Measurements from ENCODE around the gene SPATA13. TPM values are rescaled to one million over a fixed set of nuclear protein-coding genes. Genes with fewer than 3 reads are reported as not detected.
"Not testable (repeated sequence)": the region's sequence is repeated elsewhere in the genome, so short reads cannot be mapped to it uniquely, and the experiment has no call there.

Gene SPATA13
- total RNA-seq, 1 experiment from 2014 or later, result 10.0 TPM

GRCh38 chr13:24307211-24308067 lies 146.9 kb downstream of the SPATA13 start:
- in situ Hi-C loops (cut with HindIII; ENCODE audit: low pct_unique_long_range_greater_than_20kb, low sequenced_read_pairs), result no loop called here
- no peak for DNase-seq (ENCODE audit: low read depth)

- in situ Hi-C loops (cut with HindIII; ENCODE audit: low pct_unique_long_range_greater_than_20kb, low sequenced_read_pairs), result no loop called here
- no peak for DNase-seq (ENCODE audit: low read depth)
Measured at GRCh38 chr13:24308068-24308445, 147.5 kb downstream of the SPATA13 start.

GRCh38 chr13:24308488-24309020 lies 148.0 kb downstream of the SPATA13 start:
- in situ Hi-C loops (cut with HindIII; ENCODE audit: low pct_unique_long_range_greater_than_20kb, low sequenced_read_pairs), result no loop called here
- DNase-seq (ENCODE audit: low read depth), result no peak

GRCh38 chr13:24309300-24309699 lies 148.8 kb downstream of the SPATA13 start, which contains the start of gene C1QTNF9:
Gene C1QTNF9, plus strand, starts transcription at chr13:24309580. Its CDS starts 6,424 bp downstream, at chr13:24316004.
- in situ Hi-C loops (cut with HindIII; ENCODE audit: low pct_unique_long_range_greater_than_20kb, low sequenced_read_pairs); DNase-seq (ENCODE audit: low read depth): not testable (repeated sequence)

- in situ Hi-C loops (cut with HindIII; ENCODE audit: low pct_unique_long_range_greater_than_20kb, low sequenced_read_pairs), result no loop called here
- no peak for DNase-seq (ENCODE audit: low read depth)
Measured at GRCh38 chr13:24313439-24313838, 152.9 kb downstream of the SPATA13 start.

GRCh38 chr13:24317835-24318234 lies 157.3 kb downstream of the SPATA13 start:
- in situ Hi-C loops (cut with HindIII; ENCODE audit: low pct_unique_long_range_greater_than_20kb, low sequenced_read_pairs), result not testable (repeated sequence)

GRCh38 chr13:24318878-24319277 lies 158.4 kb downstream of the SPATA13 start:
- in situ Hi-C loops (cut with HindIII; ENCODE audit: low pct_unique_long_range_greater_than_20kb, low sequenced_read_pairs), result not testable (repeated sequence)

More at GRCh38 chr13:24317835-24318234, 157.3 kb downstream of the SPATA13 start:
- not testable (repeated sequence) for DNase-seq (ENCODE audit: low read depth)

GRCh38 chr13:24319641-24320040 lies 159.1 kb downstream of the SPATA13 start:
- in situ Hi-C loops (cut with HindIII; ENCODE audit: low pct_unique_long_range_greater_than_20kb, low sequenced_read_pairs); DNase-seq (ENCODE audit: low read depth): not testable (repeated sequence)

More at GRCh38 chr13:24318878-24319277, 158.4 kb downstream of the SPATA13 start:
- DNase-seq (ENCODE audit: low read depth), result not testable (repeated sequence)

GRCh38 chr13:24321416-24321815 lies 160.9 kb downstream of the SPATA13 start:
- in situ Hi-C loops (cut with HindIII; ENCODE audit: low pct_unique_long_range_greater_than_20kb, low sequenced_read_pairs); DNase-seq (ENCODE audit: low read depth): not testable (repeated sequence)

- in situ Hi-C loops (cut with HindIII; ENCODE audit: low pct_unique_long_range_greater_than_20kb, low sequenced_read_pairs); DNase-seq (ENCODE audit: low read depth): not testable (repeated sequence)
Measured at GRCh38 chr13:24322470-24322869, 161.9 kb downstream of the SPATA13 start.

GRCh38 chr13:24323036-24323738 lies 162.7 kb downstream of the SPATA13 start:
- DNase-seq (ENCODE audit: low read depth), result no peak
- in situ Hi-C loops (cut with HindIII; ENCODE audit: low pct_unique_long_range_greater_than_20kb, low sequenced_read_pairs), result no loop called here

GRCh38 chr13:24323739-24324075 lies 163.2 kb downstream of the SPATA13 start:
- in situ Hi-C loops (cut with HindIII; ENCODE audit: low pct_unique_long_range_greater_than_20kb, low sequenced_read_pairs), result no loop called here

GRCh38 chr13:24327598-24327997 lies 167.1 kb downstream of the SPATA13 start:
- DNase-seq (ENCODE audit: low read depth); in situ Hi-C loops (cut with HindIII; ENCODE audit: low pct_unique_long_range_greater_than_20kb, low sequenced_read_pairs): not testable (repeated sequence)

More at GRCh38 chr13:24323739-24324075, 163.2 kb downstream of the SPATA13 start:
- DNase-seq (ENCODE audit: low read depth), result no peak

GRCh38 chr13:24328145-24328544 lies 167.6 kb downstream of the SPATA13 start:
- in situ Hi-C loops (cut with HindIII; ENCODE audit: low pct_unique_long_range_greater_than_20kb, low sequenced_read_pairs), result no loop called here

GRCh38 chr13:24338721-24339120 lies 178.2 kb downstream of the SPATA13 start:
- in situ Hi-C loops (cut with HindIII; ENCODE audit: low pct_unique_long_range_greater_than_20kb, low sequenced_read_pairs), result no loop called here
- DNase-seq (ENCODE audit: low read depth), result no peak

More at GRCh38 chr13:24328145-24328544, 167.6 kb downstream of the SPATA13 start:
- DNase-seq (ENCODE audit: low read depth), result no peak

- no peak for DNase-seq (ENCODE audit: low read depth)
- in situ Hi-C loops (cut with HindIII; ENCODE audit: low pct_unique_long_range_greater_than_20kb, low sequenced_read_pairs), result no loop called here
Measured at GRCh38 chr13:24339937-24340607, 179.6 kb downstream of the SPATA13 start.

- in situ Hi-C loops (cut with HindIII; ENCODE audit: low pct_unique_long_range_greater_than_20kb, low sequenced_read_pairs), result no loop called here
- no peak for DNase-seq (ENCODE audit: low read depth)
Measured at GRCh38 chr13:24340608-24340955, 180.1 kb downstream of the SPATA13 start.

- no peak for DNase-seq (ENCODE audit: low read depth)
- in situ Hi-C loops (cut with HindIII; ENCODE audit: low pct_unique_long_range_greater_than_20kb, low sequenced_read_pairs), result no loop called here
Measured at GRCh38 chr13:24341439-24341838, 180.9 kb downstream of the SPATA13 start.

Data from Caki2 (cell line).